Endothelial cell of umbilical vein (primary cell): ENCODE measurements around the gene PRAC2. TPM values are rescaled to one million over a fixed set of nuclear protein-coding genes. Genes with fewer than 3 reads are reported as not detected.

Experiments used
- BruUV-seq: library from RNA; stranded (reverse); fragments of 400-500 nt; replicated peaks from 2 replicates; lab custom pipeline; 2021; lab: Mats Ljungman, UMichigan
- CTCF ChIA-PET: fragments of 300-600, 350-600 bp; sonication (Branson Sonifier 250); formaldehyde crosslinking; loops from one replicate; lab custom pipeline; 2021; ENCODE audit warnings: antibody characterized with exemption, inconsistent platforms; lab: Charles Lee
- POLR2A ChIA-PET: fragments of 300-600, 350-600 bp; sonication (Branson Sonifier 250); formaldehyde crosslinking; loops from one replicate; lab custom pipeline; 2021; ENCODE audit warnings: antibody characterized with exemption, inconsistent platforms; lab: Charles Lee
- DNase-seq: peaks from one replicate; pipeline ENCODE4 v3.0.0-alpha.2; 2011; ENCODE audit warnings: low read depth, low spot score
- FAIRE-seq: peaks from 2 replicates; lab custom pipeline; 2011; peaks lifted over from hg19 to GRCh38; lab: Jason Lieb, UNC
- H2AFZ ChIP-seq: 2 replicates; pipeline ENCODE4 v1.6.0; 2012; ENCODE audit warnings: low read depth, low read length, control low read depth, inconsistent platforms
- H3K27ac ChIP-seq: 2 replicates; pipeline ENCODE4 v1.5.1; 2011; ENCODE audit warnings: low read depth, mild to moderate bottlenecking, control low read depth, low read length, moderate library complexity; ENCODE audit not compliant: insufficient read depth
- H3K27me3 ChIP-seq, 2 experiments: 2 replicates each; pipeline versions ENCODE4 v1.6.0 to v1.6.1; 2011; ENCODE audit warnings: low read length in 2 of 2, mixed read lengths in 1 of 2; ENCODE audit not compliant: control insufficient read depth in 2 of 2, insufficient read depth in 2 of 2
- H3K36me3 ChIP-seq, 2 experiments: 2 replicates in 1 of 2; 3 replicates in 1 of 2; pipeline ENCODE4 v1.5.1; 2011; ENCODE audit warnings: low read length in 2 of 2, mild to moderate bottlenecking in 1 of 2, moderate library complexity in 1 of 2; ENCODE audit not compliant: control insufficient read depth in 2 of 2, insufficient read depth in 2 of 2; ENCODE audit errors: extremely low read depth in 1 of 2
- H3K4me1 ChIP-seq: 3 replicates; pipeline ENCODE4 v1.5.1; 2011; ENCODE audit warnings: mild to moderate bottlenecking, low read length; ENCODE audit not compliant: control insufficient read depth, insufficient read depth; ENCODE audit errors: extremely low read depth
- H3K4me2 ChIP-seq: 2 replicates; pipeline ENCODE4 v1.6.1; 2011; ENCODE audit warnings: low read length, control low read depth, mixed read lengths; ENCODE audit not compliant: insufficient read depth
- H3K4me3 ChIP-seq, 3 experiments: fragments of 200-600 bp in 1 of 3; sonication (generic), shearing (Covaris generic) in 1 of 3; replicated peaks in 1 of 3; 2 replicates each; pipeline ENCODE4 v1.5.1; 2011 to 2016; ENCODE audit warnings: control low read depth in 3 of 3, low read length in 3 of 3, mild to moderate bottlenecking in 2 of 3, inconsistent platforms in 1 of 3, low read depth in 1 of 3, moderate library complexity in 1 of 3; ENCODE audit not compliant: insufficient read depth in 1 of 3
- H3K79me2 ChIP-seq: 2 replicates; pipeline ENCODE4 v1.6.0; 2012; ENCODE audit warnings: low read length, inconsistent platforms; ENCODE audit not compliant: control insufficient read depth, insufficient read depth
- H3K9ac ChIP-seq: replicated peaks from 2 replicates; pipeline ENCODE3; 2011; ENCODE audit warnings: low read length, control low read depth; ENCODE audit not compliant: insufficient read depth; ENCODE audit errors: extremely low read depth
- H3K9me1 ChIP-seq: replicated peaks from 3 replicates; pipeline ENCODE4 v1.6.0; 2011; ENCODE audit warnings: mild to moderate bottlenecking, low read length; ENCODE audit not compliant: control insufficient read depth, insufficient read depth; ENCODE audit errors: extremely low read depth
- H3K9me3 ChIP-seq: replicated peaks from 2 replicates; pipeline ENCODE4 v1.5.1; 2012; ENCODE audit warnings: low read length, inconsistent platforms; ENCODE audit not compliant: control insufficient read depth, insufficient read depth
- H4K20me1 ChIP-seq: replicated peaks from 2 replicates; pipeline ENCODE3; 2011; ENCODE audit warnings: mild to moderate bottlenecking, low read length; ENCODE audit not compliant: control insufficient read depth, insufficient read depth; ENCODE audit errors: extremely low read depth
- CTCF ChIP-seq, 2 donors: IDR thresholded peaks; 1 replicate in 1 of 2; 2 replicates in 1 of 2; pipeline ENCODE4 v1.5.1; 2011; ENCODE audit warnings: low read length in 2 of 2, mild to moderate bottlenecking in 2 of 2, moderate library complexity in 2 of 2, control low read depth in 1 of 2, inconsistent platforms in 1 of 2, low read depth in 1 of 2; ENCODE audit not compliant: insufficient read depth in 1 of 2; ENCODE audit errors: extremely low read depth in 1 of 2
- EZH2 ChIP-seq: IDR thresholded peaks from 2 replicates; pipeline ENCODE4 v1.6.1; 2012; ENCODE audit warnings: borderline replicate concordance, low read depth, mild to moderate bottlenecking, moderate library complexity, low read length, inconsistent platforms; ENCODE audit not compliant: severe bottlenecking
- FOS ChIP-seq: IDR thresholded peaks from 2 replicates; pipeline ENCODE4 v1.6.1; 2011; ENCODE audit warnings: mild to moderate bottlenecking, low read length, moderate library complexity, borderline replicate concordance; ENCODE audit not compliant: insufficient read depth
- GATA2 ChIP-seq: IDR thresholded peaks from 2 replicates; pipeline ENCODE4 v1.7.0; 2011; ENCODE audit warnings: low read depth, mild to moderate bottlenecking, moderate library complexity, mixed read lengths, low read length; ENCODE audit not compliant: insufficient read length, insufficient read depth
- JUN ChIP-seq: IDR thresholded peaks from 2 replicates; pipeline ENCODE4 v1.6.1; 2011; ENCODE audit warnings: borderline replicate concordance, low read depth; ENCODE audit not compliant: insufficient read length, insufficient read depth
- MYC ChIP-seq: IDR thresholded peaks from one replicate; pipeline ENCODE4 v1.6.1; 2011; ENCODE audit warnings: mild to moderate bottlenecking, low read depth, low read length
- POLR2A ChIP-seq: IDR thresholded peaks from 2 replicates; pipeline ENCODE4 v1.6.1; 2012; ENCODE audit warnings: low read depth, mild to moderate bottlenecking, control low read depth, low read length
- POLR2AphosphoS5 ChIP-seq: IDR thresholded peaks from 2 replicates; pipeline ENCODE4 v1.6.1; 2012; ENCODE audit warnings: low read depth, mild to moderate bottlenecking, control low read depth, low read length, moderate library complexity; ENCODE audit not compliant: insufficient read depth
- dilution Hi-C: fragments of 300-500 bp; cut with MboI; formaldehyde crosslinking; loops from one replicate; pipeline ENCODE4 v1.15.0; 2019; ENCODE audit warnings: low sequenced_read_pairs; ENCODE audit not compliant: extremely low pct_ligation_motif_present
- intact Hi-C: fragments of 100-400 bp; cut with micrococcal nuclease; formaldehyde crosslinking; loops from one replicate; pipeline ENCODE4 v1.10.0; 2022
- polyA plus RNA-seq, 4 experiments: library from polyadenylated mRNA; depleted of rRNA in 3 of 4; stranded (reverse) in 3 of 4; unstranded in 1 of 4; fragments of >200 nt; gene quantifications; 2 replicates each; pipeline versions ENCODE4 v1.2.1 to v1.2.3, GENCODE V29; 2011 to 2012; ENCODE audit warnings: missing spikeins in 1 of 4
- total RNA-seq: library from RNA; stranded (reverse); gene quantifications from 2 replicates; pipeline ENCODE4 v1.2.3, GENCODE V29; 2021
- TF ChIP-seq, protein P1 (sequence below): IDR thresholded peaks from 2 replicates; pipeline ENCODE4 v1.6.1; 2011; ENCODE audit not compliant: insufficient read depth, insufficient read length

Gene PRAC2
- total and polyA plus RNA-seq, 2 donors (not counting 3 experiments of a cell fraction or from before 2014, with no cell fraction given), result not detected

DNA sequence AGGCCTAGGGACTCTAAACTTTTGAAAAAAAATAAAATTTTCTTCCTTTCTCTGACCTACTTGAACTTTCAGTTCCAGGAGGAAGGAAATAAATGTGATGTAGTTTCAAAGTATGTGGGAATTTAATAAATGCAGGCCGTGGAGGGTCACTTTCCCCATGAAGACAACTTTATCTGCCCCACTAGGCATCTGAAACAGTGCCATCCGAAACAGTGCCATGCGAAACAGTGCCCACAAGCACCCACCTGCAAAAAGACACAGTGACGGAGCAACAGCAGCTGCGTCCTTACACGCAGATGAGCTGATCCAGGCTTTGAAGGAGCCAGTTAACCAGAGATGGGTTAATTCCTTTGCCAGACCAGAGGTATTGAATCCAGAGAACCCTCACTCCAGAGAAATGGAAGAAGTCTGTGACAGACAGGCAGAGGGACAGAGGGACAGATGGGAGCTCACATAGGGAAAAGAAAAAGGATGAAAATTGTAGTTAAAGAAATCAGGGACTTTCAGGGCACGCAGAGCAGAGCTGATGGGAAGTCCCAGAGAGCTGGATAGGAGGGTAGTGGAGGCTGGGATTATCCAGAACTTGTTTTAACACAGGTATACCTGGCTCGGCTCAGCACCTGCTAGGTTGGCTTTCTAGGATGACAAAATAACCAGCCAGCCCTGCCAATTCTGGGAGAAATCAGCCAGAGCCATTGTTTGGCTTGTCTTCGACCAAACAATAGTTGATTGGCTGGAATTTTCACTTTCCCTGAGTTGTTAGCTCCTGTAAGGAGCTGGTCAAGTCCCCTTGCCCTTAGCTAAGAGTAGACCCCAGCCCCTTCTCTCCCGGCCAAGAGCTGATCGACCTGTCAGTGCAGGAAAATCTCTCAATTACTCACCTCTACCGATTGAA lies 22.6 kb downstream of the PRAC2 start:
- Histone ChIP-seq H3K4me1 (peaks cover 3% of the 10 kb centered on the region), H3K4me2 (no peak overlapping the region), H3K79me2 (no peaks in the 10 kb centered on the region), H3K27me3 (peaks cover 81 to 98% of the 10 kb centered on the region in 2 experiments), H2AFZ (no peak overlapping the region), H3K36me3 (no peaks in the 10 kb centered on the region), H3K27ac (no peak overlapping the region), H3K9me1 (no peaks in the 10 kb centered on the region), H3K9ac (no peak overlapping the region), H3K9me3 (no peaks in the 10 kb centered on the region), H3K4me3 (no peak overlapping the region), H4K20me1 (no peaks in the 10 kb centered on the region)
- DNase-seq (no peak), FAIRE-seq (no peak)
- ChIA-PET POLR2A (no interaction called here), CTCF (interaction anchor here (0.8 to 1.9 kb wide), 5 partner anchors 10 to 109 kb away, joined by 3 to 15 read pairs (median 3); partner anchors contain the start of gene PRAC2)
- TF ChIP-seq, protein P1, sequence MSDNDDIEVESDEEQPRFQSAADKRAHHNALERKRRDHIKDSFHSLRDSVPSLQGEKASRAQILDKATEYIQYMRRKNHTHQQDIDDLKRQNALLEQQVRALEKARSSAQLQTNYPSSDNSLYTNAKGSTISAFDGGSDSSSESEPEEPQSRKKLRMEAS, result no peak
- intact Hi-C loops (no loop called here), dilution Hi-C loops (no loop called here)
- BruUV-seq, result no TSS peak

DNA sequence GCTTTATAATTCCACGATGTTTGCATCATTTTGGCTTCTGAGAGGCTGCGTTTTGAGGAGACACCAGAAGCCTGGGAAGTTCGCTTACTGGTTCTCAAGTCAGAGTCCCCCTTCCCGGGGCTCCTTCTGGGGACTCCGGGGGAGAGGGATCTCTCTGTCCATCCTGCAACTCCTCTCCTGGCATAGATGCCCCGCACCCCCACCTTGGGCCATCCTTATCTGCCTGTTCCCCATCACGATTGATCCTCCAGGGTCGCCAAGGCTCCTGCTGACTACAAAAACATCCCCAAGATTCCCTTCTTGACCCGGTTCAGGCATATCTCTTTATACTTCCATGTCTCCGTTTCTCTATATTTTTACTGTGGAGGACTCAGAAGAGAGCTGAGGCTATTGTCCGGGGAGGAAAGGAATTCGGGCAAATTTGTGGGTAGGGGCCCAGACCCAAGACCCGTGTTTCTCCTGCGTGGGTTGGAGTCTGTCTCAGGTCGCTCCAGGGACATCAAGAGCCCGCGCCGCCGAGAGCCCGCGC lies 24.0 kb downstream of the PRAC2 start:
- Histone ChIP-seq H3K4me3 (no peak overlapping the region), H3K36me3 (no peaks in the 10 kb centered on the region), H3K9me3 (no peaks in the 10 kb centered on the region), H3K79me2 (no peaks in the 10 kb centered on the region), H3K9ac (no peak overlapping the region), H2AFZ (no peak overlapping the region), H3K9me1 (no peaks in the 10 kb centered on the region), H3K4me1 (peaks cover 3% of the 10 kb centered on the region), H3K27me3 (peaks cover 86 to 99% of the 10 kb centered on the region in 2 experiments), H4K20me1 (no peaks in the 10 kb centered on the region), H3K4me2 (no peak overlapping the region), H3K27ac (no peak overlapping the region)
- no TSS peak for BruUV-seq
- CTCF ChIA-PET, result interaction anchor here (1.2 to 1.5 kb wide), 2 partner anchors 44 to 111 kb away, joined by 3 to 5 read pairs; no protein-coding TSS in a partner anchor
- dilution Hi-C loops (no loop called here), intact Hi-C loops (no loop called here)
- POLR2A ChIA-PET, result no interaction called here
- TF ChIP-seq GATA2, result no peak
- no peak for TF ChIP-seq JUN
- TF ChIP-seq, protein P1, result no peak
- TF ChIP-seq MYC, result no peak
- no peak for TF ChIP-seq POLR2A
- no peak for TF ChIP-seq CTCF (IDR thresholded peaks at IDR 0.05; ENCODE audit: extremely low read depth in 1 of 2, insufficient read depth in 1 of 2, low read depth in 1 of 2, low read length in 2 of 2)
- no peak for TF ChIP-seq EZH2
- TF ChIP-seq POLR2AphosphoS5, result no peak
- no peak for TF ChIP-seq FOS
- DNase-seq (no peak), FAIRE-seq (no peak)
